Astrocyte (in vitro differentiated cells and primary cell): ENCODE measurements around the gene SLC35G4. TPM values are rescaled to one million over a fixed set of nuclear protein-coding genes. Genes with fewer than 3 reads are reported as not detected.

ENCODE experiments used
- DNase-seq: peaks from one replicate; pipeline ENCODE4 v3.0.0-alpha.2; 2010; ENCODE audit warnings: low read depth
- FAIRE-seq: peaks from 2 replicates; lab custom pipeline; 2011; peaks lifted over from hg19 to GRCh38; lab: Jason Lieb, UNC
- H2AFZ ChIP-seq: 2 replicates; pipeline ENCODE4 v1.6.0; 2012; ENCODE audit warnings: low read depth, low read length, inconsistent platforms
- H3K27ac ChIP-seq: 2 replicates; pipeline ENCODE4 v1.5.1; 2011; ENCODE audit warnings: low read depth, low read length, inconsistent platforms
- H3K27me3 ChIP-seq: 2 replicates; pipeline ENCODE4 v1.6.0; 2011; ENCODE audit warnings: low read length, inconsistent platforms; ENCODE audit not compliant: insufficient read depth
- H3K36me3 ChIP-seq: 2 replicates; pipeline ENCODE4 v1.5.1; 2011; ENCODE audit warnings: low read length, inconsistent platforms; ENCODE audit not compliant: insufficient read depth
- H3K4me1 ChIP-seq: 2 replicates; pipeline ENCODE4 v1.5.1; 2011; ENCODE audit warnings: low read length, inconsistent platforms; ENCODE audit not compliant: insufficient read depth
- H3K4me2 ChIP-seq: 2 replicates; pipeline ENCODE4 v1.6.0; 2012; ENCODE audit warnings: low read length, inconsistent platforms
- H3K4me3 ChIP-seq: 2 replicates; pipeline ENCODE4 v1.5.1; 2011; ENCODE audit warnings: low read depth, mild to moderate bottlenecking, low read length, inconsistent platforms; ENCODE audit not compliant: insufficient read depth
- H3K79me2 ChIP-seq: 2 replicates; pipeline ENCODE4 v1.6.0; 2012; ENCODE audit warnings: mild to moderate bottlenecking, low read length, inconsistent platforms; ENCODE audit not compliant: insufficient read depth
- H3K9ac ChIP-seq: 2 replicates; pipeline ENCODE4 v1.6.0; 2012; ENCODE audit warnings: mild to moderate bottlenecking, low read length, inconsistent platforms
- H3K9me3 ChIP-seq: 2 replicates; pipeline ENCODE4 v1.5.1; 2012; ENCODE audit warnings: low read depth, mild to moderate bottlenecking, low read length, inconsistent platforms; ENCODE audit not compliant: insufficient read depth
- H4K20me1 ChIP-seq: 2 replicates; pipeline ENCODE4 v1.6.0; 2012; ENCODE audit warnings: low read length, inconsistent platforms; ENCODE audit not compliant: insufficient read depth
- H3K27ac Mint-ChIP-seq: one replicate; pipeline ENCODE4 v1.8.0; 2021; ENCODE audit warnings: mild to moderate bottlenecking, mixed read lengths; ENCODE audit not compliant: unreplicated experiment
- H3K27me3 Mint-ChIP-seq: one replicate; pipeline ENCODE4 v1.8.0; 2021; ENCODE audit warnings: low read depth, mixed read lengths; ENCODE audit not compliant: unreplicated experiment
- H3K36me3 Mint-ChIP-seq: one replicate; pipeline ENCODE4 v1.8.0; 2021; ENCODE audit warnings: low read depth, mixed read lengths; ENCODE audit not compliant: unreplicated experiment
- H3K4me1 Mint-ChIP-seq: one replicate; pipeline ENCODE4 v1.8.0; 2021; ENCODE audit warnings: low read depth, mixed read lengths; ENCODE audit not compliant: unreplicated experiment
- H3K4me3 Mint-ChIP-seq: one replicate; pipeline ENCODE4 v1.8.0; 2021; ENCODE audit warnings: mild to moderate bottlenecking, moderate library complexity, mixed read lengths; ENCODE audit not compliant: unreplicated experiment
- H3K9me3 Mint-ChIP-seq: one replicate; pipeline ENCODE4 v1.8.0; 2021; ENCODE audit warnings: mild to moderate bottlenecking, mixed read lengths; ENCODE audit not compliant: unreplicated experiment
- EZH2 ChIP-seq: IDR thresholded peaks from 2 replicates; pipeline ENCODE4 v1.6.1; 2012; ENCODE audit warnings: mild to moderate bottlenecking, low read length, inconsistent platforms; ENCODE audit not compliant: insufficient read depth
- total RNA-seq: library from RNA; stranded (reverse); gene quantifications from 2 replicates; pipeline ENCODE4 v1.2.1, GENCODE V29; 2021
- TF ChIP-seq, protein P1 (sequence below): IDR thresholded peaks from 2 replicates; pipeline ENCODE4 v1.5.1; 2011; ENCODE audit warnings: low read depth, mild to moderate bottlenecking, inconsistent platforms, low read length, moderate library complexity; ENCODE audit not compliant: insufficient read depth

Gene SLC35G4
- total RNA-seq, 1 donor from 2014 or later = not detected

DNA sequence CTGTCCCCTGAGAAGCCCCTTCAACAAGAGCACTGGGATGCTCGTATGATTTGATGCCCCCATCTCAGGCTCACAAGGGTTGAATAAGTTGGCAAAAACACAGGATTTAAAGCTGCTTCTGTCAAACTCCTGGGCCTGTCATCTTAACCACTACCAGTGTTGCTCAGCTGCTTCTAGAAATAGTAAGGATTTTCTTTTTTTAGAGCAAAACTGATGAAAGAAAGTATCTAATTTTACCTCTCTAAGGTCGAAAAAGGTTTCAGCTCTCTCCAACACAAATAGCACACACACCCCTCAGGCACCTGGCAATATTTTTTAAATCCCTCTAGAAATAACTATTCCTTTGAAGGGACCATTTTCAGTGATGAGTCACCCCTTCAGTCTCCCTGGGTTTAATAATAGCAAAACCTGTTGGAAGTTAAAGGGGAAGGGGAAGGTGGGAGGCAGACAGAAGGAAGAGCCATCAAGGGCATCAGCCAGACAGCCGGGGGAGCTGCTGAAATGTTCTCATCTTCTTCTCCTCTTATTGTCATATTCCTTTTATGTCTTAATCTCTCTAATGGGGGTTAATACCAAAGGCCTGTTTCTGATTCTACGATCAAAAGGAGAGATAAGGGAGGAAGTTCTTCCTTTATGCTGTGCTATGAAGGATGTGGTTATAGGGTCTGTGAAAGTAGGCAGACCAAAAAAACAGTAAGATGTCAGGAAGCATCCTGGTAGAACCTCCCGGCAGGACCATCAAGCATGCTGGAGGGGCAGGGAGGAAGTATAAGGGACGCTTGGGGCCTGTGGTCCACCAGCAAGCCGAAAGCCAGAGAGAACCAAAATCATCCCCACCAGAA lies 31.9 kb upstream of the SLC35G4 start:
- H2AFZ ChIP-seq = no peak overlapping the region
- H3K4me3 ChIP-seq = no peak overlapping the region
- H3K27ac ChIP-seq = no peak overlapping the region
- no peaks in the 10 kb centered on the region for H4K20me1 ChIP-seq
- no peaks in the 10 kb centered on the region for H3K9me3 ChIP-seq
- Mint-ChIP-seq H3K36me3 (no peaks in the 10 kb centered on the region), H3K4me3 (no peak overlapping the region), H3K9me3 (no peaks in the 10 kb centered on the region), H3K27ac (no peak overlapping the region), H3K4me1 (peaks cover 10% of the 10 kb centered on the region), H3K27me3 (peaks cover 5% of the 10 kb centered on the region)
- TF ChIP-seq, protein P1, sequence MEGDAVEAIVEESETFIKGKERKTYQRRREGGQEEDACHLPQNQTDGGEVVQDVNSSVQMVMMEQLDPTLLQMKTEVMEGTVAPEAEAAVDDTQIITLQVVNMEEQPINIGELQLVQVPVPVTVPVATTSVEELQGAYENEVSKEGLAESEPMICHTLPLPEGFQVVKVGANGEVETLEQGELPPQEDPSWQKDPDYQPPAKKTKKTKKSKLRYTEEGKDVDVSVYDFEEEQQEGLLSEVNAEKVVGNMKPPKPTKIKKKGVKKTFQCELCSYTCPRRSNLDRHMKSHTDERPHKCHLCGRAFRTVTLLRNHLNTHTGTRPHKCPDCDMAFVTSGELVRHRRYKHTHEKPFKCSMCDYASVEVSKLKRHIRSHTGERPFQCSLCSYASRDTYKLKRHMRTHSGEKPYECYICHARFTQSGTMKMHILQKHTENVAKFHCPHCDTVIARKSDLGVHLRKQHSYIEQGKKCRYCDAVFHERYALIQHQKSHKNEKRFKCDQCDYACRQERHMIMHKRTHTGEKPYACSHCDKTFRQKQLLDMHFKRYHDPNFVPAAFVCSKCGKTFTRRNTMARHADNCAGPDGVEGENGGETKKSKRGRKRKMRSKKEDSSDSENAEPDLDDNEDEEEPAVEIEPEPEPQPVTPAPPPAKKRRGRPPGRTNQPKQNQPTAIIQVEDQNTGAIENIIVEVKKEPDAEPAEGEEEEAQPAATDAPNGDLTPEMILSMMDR = no peak
- TF ChIP-seq EZH2 = no peak
- H3K4me2 ChIP-seq = no peak overlapping the region
- no peak overlapping the region for H3K9ac ChIP-seq
- H3K79me2 ChIP-seq = no peaks in the 10 kb centered on the region
- H3K4me1 ChIP-seq = no peaks in the 10 kb centered on the region
- no peak for FAIRE-seq
- no peak for DNase-seq
- H3K27me3 ChIP-seq = no peaks in the 10 kb centered on the region
- no peaks in the 10 kb centered on the region for H3K36me3 ChIP-seq

DNA sequence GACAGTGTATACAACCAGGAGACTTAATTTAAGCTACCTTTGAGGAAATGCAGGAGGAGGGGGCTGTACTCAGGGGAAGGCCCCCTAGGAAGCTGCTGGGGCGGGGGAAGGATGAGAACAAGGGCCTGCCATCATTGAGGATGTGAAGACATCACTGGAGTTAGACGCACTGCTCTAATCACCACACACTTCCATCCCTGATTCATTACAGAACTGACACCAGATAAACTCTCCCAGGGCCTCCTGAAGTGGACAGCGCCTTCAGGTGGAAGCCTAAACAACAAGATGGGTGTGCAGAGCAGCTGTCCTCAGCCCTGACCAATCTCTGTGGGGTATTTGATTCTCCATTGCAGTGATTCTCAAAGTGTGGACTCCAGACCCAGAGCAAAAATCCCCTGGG lies 30.6 kb upstream of the SLC35G4 start:
- DNase-seq (no peak), FAIRE-seq (no peak)
- no peaks in the 10 kb centered on the region for H3K9me3 Mint-ChIP-seq
- H3K36me3 Mint-ChIP-seq = no peaks in the 10 kb centered on the region
- Histone ChIP-seq H3K9ac (no peak overlapping the region), H3K79me2 (no peaks in the 10 kb centered on the region), H4K20me1 (no peaks in the 10 kb centered on the region), H3K27me3 (no peaks in the 10 kb centered on the region), H3K9me3 (no peaks in the 10 kb centered on the region), H3K27ac (no peak overlapping the region), H3K4me2 (no peak overlapping the region), H3K4me3 (no peak overlapping the region), H3K4me1 (no peaks in the 10 kb centered on the region), H2AFZ (no peak overlapping the region), H3K36me3 (no peaks in the 10 kb centered on the region)
- peaks cover 10% of the 10 kb centered on the region for H3K4me1 Mint-ChIP-seq
- no peaks in the 10 kb centered on the region for H3K27me3 Mint-ChIP-seq
- no peak overlapping the region for H3K27ac Mint-ChIP-seq
- no peak for TF ChIP-seq EZH2
- TF ChIP-seq, protein P1 = no peak
- H3K4me3 Mint-ChIP-seq = no peak overlapping the region

DNA sequence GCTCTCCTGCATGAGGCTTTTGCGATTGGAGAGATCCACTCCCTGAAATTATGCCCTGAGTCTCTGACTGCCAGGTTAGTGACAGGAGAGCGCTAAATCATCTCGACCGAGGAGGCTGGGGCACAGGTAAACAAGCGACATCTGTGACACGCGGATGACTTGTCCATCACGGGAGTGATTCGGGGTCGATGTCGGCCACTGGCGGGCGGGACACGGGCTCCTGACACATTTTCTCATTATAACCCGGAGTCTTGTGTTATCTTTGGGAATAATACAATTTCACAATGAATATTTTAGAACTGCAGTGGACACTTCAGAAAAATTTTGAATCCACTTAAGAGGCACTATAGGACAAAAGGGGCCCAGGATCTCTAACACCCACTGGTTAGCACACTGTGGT lies 29.5 kb upstream of the SLC35G4 start:
- Mint-ChIP-seq H3K36me3 (no peaks in the 10 kb centered on the region), H3K4me3 (no peak overlapping the region), H3K27ac (no peak overlapping the region), H3K4me1 (peaks cover 10% of the 10 kb centered on the region), H3K9me3 (no peaks in the 10 kb centered on the region), H3K27me3 (no peaks in the 10 kb centered on the region)
- DNase-seq (no peak), FAIRE-seq (no peak)
- no peak overlapping the region for H3K27ac ChIP-seq
- TF ChIP-seq EZH2 = no peak
- TF ChIP-seq, protein P1 = no peak
- H3K4me1 ChIP-seq = no peaks in the 10 kb centered on the region
- no peaks in the 10 kb centered on the region for H3K36me3 ChIP-seq
- H3K4me3 ChIP-seq = no peak overlapping the region
- H3K9me3 ChIP-seq = no peaks in the 10 kb centered on the region
- no peaks in the 10 kb centered on the region for H3K79me2 ChIP-seq
- H4K20me1 ChIP-seq = no peaks in the 10 kb centered on the region
- no peak overlapping the region for H3K9ac ChIP-seq
- no peak overlapping the region for H3K4me2 ChIP-seq
- H2AFZ ChIP-seq = no peak overlapping the region
- no peaks in the 10 kb centered on the region for H3K27me3 ChIP-seq
